GM15510 (cell line): Measurements from ENCODE around the gene LDB1.

Source experiments
- POLR2A ChIP-seq: IDR thresholded peaks from 3 replicates; pipeline ENCODE4 v1.6.1; 2011; ENCODE audit warnings: borderline replicate concordance; ENCODE audit not compliant: insufficient read length; ENCODE audit errors: extremely low read depth

The LDB1 gene

GRCh38 chr10:102064868-102065560 is 55.2 kb downstream of the LDB1 start, which contains the start of gene HPS6:
Gene HPS6 (plus strand): TSS chr10:102065349. CDS start chr10:102065475, 126 bp downstream.
- peak; percentile 84 for TF ChIP-seq POLR2A

DNA sequence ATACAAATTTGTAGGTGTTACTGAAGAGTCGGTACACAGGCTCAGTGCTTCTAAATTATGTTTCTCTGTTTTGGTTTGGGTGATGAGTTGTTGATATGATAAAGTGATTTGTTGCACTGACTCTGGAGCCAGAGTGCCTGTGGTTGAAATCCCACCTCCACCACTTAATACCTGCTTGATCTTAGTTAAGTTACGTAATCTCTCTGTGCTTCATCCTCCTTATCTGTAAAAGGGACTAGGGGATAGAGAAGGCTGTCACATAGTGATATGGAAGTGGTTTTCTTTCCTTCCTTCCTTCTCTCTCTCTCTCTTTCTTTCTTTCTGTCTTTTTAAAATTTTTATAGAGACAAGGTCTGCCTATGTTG is 55.7 kb downstream of the LDB1 start:
- no peak for TF ChIP-seq POLR2A

GRCh38 chr10:102059987-102060386 is 60.2 kb downstream of the LDB1 start:
- no peak for TF ChIP-seq POLR2A
